A549 (cell line): Measurements from ENCODE around the gene SVOPL.

Source experiments
- BHLHE40 ChIP-seq: IDR thresholded peaks from 2 replicates; pipeline ENCODE4 v1.6.1; 2012; ENCODE audit warnings: low read depth, low read length, inconsistent platforms
- SREBF2 ChIP-seq: fragments of 450-650 bp; IDR thresholded peaks from 2 replicates; pipeline ENCODE4 v1.6.1; 2014; ENCODE audit warnings: mild to moderate bottlenecking, moderate library complexity
- TF ChIP-seq, protein P1 (sequence below): fragments of >200 bp; sonication (Bioruptor Twin); formaldehyde crosslinking; IDR thresholded peaks from 3 replicates; pipeline ENCODE4 v1.5.1; 2016
- TF ChIP-seq, protein P2 (sequence below): IDR thresholded peaks from 2 replicates; pipeline ENCODE4 v1.6.1; 2012; ENCODE audit warnings: low read depth, borderline replicate concordance

DNA sequence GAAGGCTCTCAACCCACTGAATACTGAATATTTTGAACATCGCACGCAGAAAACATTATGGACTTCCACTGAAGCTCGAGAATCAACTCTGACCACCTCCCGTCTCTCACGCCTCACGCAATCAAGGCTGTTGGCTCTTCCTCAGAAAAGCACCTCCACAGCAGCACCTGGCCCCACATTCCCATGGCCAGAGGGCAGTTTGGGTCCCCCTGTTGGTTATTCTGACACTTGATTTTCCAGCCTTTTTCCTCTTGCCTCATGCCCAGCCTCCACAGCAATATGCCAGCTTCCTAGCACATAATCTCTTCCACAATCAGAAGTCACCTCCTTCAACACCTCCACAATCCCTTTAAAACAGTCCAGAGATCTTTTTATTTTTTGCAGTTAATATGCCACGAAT is 55.9 kb downstream of the SVOPL start:
- TF ChIP-seq, protein P1, sequence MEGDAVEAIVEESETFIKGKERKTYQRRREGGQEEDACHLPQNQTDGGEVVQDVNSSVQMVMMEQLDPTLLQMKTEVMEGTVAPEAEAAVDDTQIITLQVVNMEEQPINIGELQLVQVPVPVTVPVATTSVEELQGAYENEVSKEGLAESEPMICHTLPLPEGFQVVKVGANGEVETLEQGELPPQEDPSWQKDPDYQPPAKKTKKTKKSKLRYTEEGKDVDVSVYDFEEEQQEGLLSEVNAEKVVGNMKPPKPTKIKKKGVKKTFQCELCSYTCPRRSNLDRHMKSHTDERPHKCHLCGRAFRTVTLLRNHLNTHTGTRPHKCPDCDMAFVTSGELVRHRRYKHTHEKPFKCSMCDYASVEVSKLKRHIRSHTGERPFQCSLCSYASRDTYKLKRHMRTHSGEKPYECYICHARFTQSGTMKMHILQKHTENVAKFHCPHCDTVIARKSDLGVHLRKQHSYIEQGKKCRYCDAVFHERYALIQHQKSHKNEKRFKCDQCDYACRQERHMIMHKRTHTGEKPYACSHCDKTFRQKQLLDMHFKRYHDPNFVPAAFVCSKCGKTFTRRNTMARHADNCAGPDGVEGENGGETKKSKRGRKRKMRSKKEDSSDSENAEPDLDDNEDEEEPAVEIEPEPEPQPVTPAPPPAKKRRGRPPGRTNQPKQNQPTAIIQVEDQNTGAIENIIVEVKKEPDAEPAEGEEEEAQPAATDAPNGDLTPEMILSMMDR, result no peak
- TF ChIP-seq SREBF2 (no peak), BHLHE40 (no peak)
- TF ChIP-seq, protein P2, sequence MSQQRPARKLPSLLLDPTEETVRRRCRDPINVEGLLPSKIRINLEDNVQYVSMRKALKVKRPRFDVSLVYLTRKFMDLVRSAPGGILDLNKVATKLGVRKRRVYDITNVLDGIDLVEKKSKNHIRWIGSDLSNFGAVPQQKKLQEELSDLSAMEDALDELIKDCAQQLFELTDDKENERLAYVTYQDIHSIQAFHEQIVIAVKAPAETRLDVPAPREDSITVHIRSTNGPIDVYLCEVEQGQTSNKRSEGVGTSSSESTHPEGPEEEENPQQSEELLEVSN, result no peak
